Naive thymus-derived CD8-positive, alpha-beta T cell (primary cell): ENCODE data around the gene DPPA4. TPM values are rescaled to one million over a fixed set of nuclear protein-coding genes. Genes with fewer than 3 reads are reported as not detected.
A peak's percentile ranks its signal among the peaks of the same experiment; 100 is the strongest.

Source experiments
- ATAC-seq, 2 donors: fragments of 150-1000 bp; cut with Tn5 transposase in 1 of 2; sonication (Bioruptor Pico), chemical (Tn5 transposase) in 1 of 2; 1 replicate in 1 of 2; 2 replicates in 1 of 2; pipeline ENCODE4 v1.10.0; 2021; ENCODE audit warnings: mild to moderate bottlenecking in 2 of 2, moderate library complexity in 2 of 2
- POLR2A ChIA-PET: fragments of 350-600 bp; sonication (Branson Sonifier 250); formaldehyde crosslinking; loops from one replicate; lab custom pipeline; 2021; ENCODE audit warnings: antibody characterized with exemption; lab: Charles Lee
- DNase-seq, 10 donors: peaks; one replicate each; pipeline versions ENCODE4 v3.0.0 to v3.0.0-alpha.2; 2020 to 2022
- H3K27ac Mint-ChIP-seq, 10 donors: one replicate each; pipeline ENCODE4 v1.8.0; 2020 to 2022; ENCODE audit warnings: mild to moderate bottlenecking in 10 of 10, mixed read lengths in 10 of 10, moderate library complexity in 4 of 10, inconsistent platforms in 1 of 10
- H3K27me3 Mint-ChIP-seq, 5 donors: one replicate each; pipeline ENCODE4 v1.8.0; 2021 to 2022; ENCODE audit warnings: mixed read lengths in 5 of 5
- H3K36me3 Mint-ChIP-seq, 3 donors: one replicate each; pipeline ENCODE4 v1.8.0; 2020 to 2022; ENCODE audit warnings: mixed read lengths in 3 of 3, mild to moderate bottlenecking in 2 of 3, inconsistent platforms in 1 of 3
- H3K4me1 Mint-ChIP-seq, 4 donors: one replicate each; pipeline ENCODE4 v1.8.0; 2021 to 2022; ENCODE audit warnings: mixed read lengths in 4 of 4
- H3K4me3 Mint-ChIP-seq, 10 donors: one replicate each; pipeline ENCODE4 v1.8.0; 2020 to 2022; ENCODE audit warnings: mild to moderate bottlenecking in 10 of 10, mixed read lengths in 10 of 10, moderate library complexity in 6 of 10, inconsistent platforms in 1 of 10
- H3K9me3 Mint-ChIP-seq, 9 donors: one replicate each; pipeline ENCODE4 v1.8.0; 2020 to 2022; ENCODE audit warnings: mixed read lengths in 9 of 9, mild to moderate bottlenecking in 3 of 9, inconsistent platforms in 1 of 9, moderate library complexity in 1 of 9
- polyA plus RNA-seq, 3 donors: library from polyadenylated mRNA; unstranded; fragments of 300-500 nt; fragmentation: Illumina TruSeq; gene quantifications; one replicate each; pipeline ENCODE4 v1.2.3, GENCODE V29; 2021
- total RNA-seq, 8 experiments: library from RNA in 2 of 8; stranded (reverse) in 2 of 8; gene quantifications; one replicate each; pipeline ENCODE4 v1.2.3 and lab custom pipeline; 2021 to 2026

Gene DPPA4
- total and polyA plus RNA-seq, 5 experiments from 2014 or later: 0.52 to 6.2 (median 2.2) TPM

DNA sequence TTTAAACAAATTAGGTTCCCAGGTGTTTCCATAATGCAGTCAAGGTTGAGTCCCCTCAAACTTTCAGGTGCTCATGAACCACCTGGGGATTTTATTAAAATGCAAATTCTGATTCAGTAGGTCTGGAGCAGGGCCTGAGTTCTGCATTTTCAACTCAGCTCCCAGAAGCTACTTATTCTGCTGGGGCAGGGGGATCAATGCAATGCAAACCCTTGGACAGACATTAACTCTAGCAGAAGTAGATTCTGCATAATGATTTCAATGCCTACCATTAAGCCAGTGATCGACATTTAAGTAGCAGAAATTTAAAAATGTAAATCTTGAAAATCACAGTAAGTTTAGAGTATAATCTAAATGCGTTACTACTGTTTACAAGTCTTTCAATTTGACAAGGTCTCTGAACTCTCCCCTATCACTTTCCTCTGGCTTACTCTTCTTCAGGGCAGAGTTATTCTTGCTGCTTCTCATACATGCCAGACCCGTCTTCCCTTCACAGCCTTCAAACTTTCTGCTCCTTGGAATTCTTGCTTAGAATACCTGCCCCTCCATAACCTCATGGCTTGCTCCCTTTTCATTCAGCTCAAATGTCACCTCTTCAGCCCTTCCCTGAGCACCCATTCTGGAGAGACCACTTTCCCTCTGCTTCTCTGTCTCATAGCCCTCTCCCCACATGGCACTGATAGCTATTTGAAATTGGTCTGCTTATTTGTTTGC is 19.3 kb upstream of the DPPA4 start:
- Mint-ChIP-seq H3K4me3 (no peak overlapping the region), H3K27ac (no peak overlapping the region), H3K27me3 (peaks cover 0 to 6% (median 3%) of the 10 kb centered on the region in 5 donors), H3K4me1 (no peaks in the 10 kb centered on the region), H3K36me3 (no peaks in the 10 kb centered on the region), H3K9me3 (no peaks in the 10 kb centered on the region)
- POLR2A ChIA-PET: no interaction called here
- no peak for DNase-seq
- ATAC-seq: no peak

DNA sequence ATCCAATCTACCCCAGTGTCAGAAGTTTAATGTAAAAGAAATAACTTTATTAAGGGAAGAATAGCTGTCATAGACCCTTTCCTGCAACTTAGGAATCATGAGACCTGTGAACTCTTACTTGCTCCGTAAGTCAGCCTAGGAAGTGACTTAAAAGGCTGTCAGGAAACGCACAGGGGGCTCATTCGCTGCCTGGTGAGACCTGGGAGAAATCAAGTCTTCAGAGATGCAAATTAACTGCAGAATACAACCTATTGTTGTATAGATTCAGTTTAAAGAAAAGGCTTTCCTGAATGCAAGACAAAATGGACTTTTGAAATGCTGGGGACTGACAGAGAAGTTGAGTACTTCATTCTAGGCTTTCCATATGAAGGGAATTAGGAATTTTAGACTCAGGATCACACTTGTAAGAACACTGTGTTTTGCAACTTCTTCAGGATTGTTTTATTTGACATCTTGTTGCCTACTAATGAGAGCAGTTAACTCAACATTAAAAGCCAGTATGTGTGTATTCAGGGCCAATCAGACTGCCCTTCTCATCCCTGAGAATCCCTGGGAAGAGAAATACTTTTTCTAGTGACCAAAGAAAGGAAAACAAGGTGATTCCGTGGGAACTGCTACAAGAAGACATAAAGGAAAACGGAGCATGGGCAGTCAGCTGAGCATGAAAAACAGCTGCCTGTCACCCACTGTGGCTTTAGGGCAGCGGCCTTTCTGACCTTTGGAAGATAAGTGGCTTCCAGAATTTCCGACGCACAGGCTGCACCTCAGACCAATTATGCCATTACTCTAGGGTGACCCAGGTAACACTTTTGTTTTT is 18.5 kb upstream of the DPPA4 start:
- no peak overlapping the region for H3K4me3 Mint-ChIP-seq
- no peaks in the 10 kb centered on the region for H3K4me1 Mint-ChIP-seq
- H3K27ac Mint-ChIP-seq: no peak overlapping the region
- H3K9me3 Mint-ChIP-seq: no peaks in the 10 kb centered on the region
- H3K36me3 Mint-ChIP-seq: no peaks in the 10 kb centered on the region
- POLR2A ChIA-PET: no interaction called here
- ATAC-seq (no peak), DNase-seq (no peak)
- H3K27me3 Mint-ChIP-seq: peaks cover 0 to 6% (median 3%) of the 10 kb centered on the region in 5 donors

DNA sequence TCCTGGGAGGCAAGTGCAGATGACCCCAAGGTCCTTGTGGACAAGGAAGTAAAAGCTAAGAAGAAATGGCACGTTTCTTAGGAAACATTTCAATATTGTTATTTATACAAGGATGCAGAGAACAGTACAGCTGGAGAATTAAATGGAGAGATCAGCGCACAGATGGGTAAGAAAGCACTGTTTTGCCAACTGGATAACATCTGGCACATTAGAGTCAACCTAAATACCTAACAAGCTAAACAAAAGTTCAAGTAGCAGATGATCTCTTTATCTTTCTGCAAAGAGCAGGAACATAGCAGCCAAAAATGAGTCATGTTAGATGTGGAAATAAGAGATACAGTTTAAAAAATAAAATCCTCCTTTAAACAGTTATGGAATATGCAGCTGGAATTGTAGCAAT is 15.7 kb upstream of the DPPA4 start:
- Mint-ChIP-seq H3K27me3 (peaks cover 0 to 6% (median 3%) of the 10 kb centered on the region in 5 donors), H3K9me3 (no peaks in the 10 kb centered on the region), H3K27ac (no peak overlapping the region), H3K36me3 (no peaks in the 10 kb centered on the region), H3K4me3 (no peak overlapping the region), H3K4me1 (no peaks in the 10 kb centered on the region)
- DNase-seq: no peak
- no peak for ATAC-seq
- POLR2A ChIA-PET: no interaction called here

DNA sequence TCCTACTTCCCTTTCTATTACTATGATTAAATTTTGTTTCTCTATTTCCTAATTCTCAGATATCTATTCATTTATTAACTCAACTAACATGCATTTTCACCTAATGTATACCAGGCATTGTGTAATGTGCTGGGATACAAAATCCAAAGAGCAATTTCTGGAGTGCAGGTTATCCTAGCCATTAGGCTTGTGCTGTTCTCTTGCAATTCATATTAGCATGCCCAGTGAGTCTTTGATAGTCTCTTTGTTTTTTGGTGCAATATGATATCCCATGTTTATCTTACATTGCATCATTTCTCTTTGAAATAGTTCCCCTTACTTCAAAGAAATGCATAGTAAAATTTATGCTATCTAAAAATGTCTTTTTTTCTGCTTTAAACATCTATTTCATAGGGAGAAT is 13.9 kb upstream of the DPPA4 start:
- peaks cover 0 to 6% (median 3%) of the 10 kb centered on the region in 5 donors for H3K27me3 Mint-ChIP-seq
- POLR2A ChIA-PET: no interaction called here

DNA sequence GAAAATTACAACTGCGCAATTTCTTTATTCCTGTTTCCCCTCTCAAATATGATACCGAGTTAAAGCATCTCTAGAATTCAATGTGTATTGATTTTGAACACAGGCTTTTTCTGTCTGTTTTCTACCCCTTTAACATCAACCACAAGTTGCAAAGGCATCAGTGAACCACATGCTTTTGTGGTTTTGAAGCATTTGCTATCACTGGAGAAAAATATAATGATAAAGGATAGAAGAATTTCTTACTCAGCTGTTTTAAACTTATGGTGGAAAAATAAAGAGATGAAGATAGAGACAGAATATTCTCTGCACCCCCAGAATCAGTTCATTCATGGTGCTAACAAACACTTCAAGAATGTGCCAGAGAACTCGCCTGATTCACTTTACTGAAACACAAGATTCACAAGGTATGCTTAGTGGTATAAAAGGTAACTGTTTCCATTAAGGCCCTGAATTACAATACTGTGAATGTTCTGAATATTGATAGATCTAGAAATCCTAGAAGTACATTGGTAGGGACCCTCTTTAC is 9.5 kb upstream of the DPPA4 start:
- Mint-ChIP-seq H3K4me3 (no peak overlapping the region), H3K27ac (no peak overlapping the region), H3K36me3 (no peaks in the 10 kb centered on the region)

More for the DNA sequence above, 13.9 kb upstream of the DPPA4 start:
- no peak for ATAC-seq
- no peak for DNase-seq
- Mint-ChIP-seq H3K36me3 (no peaks in the 10 kb centered on the region), H3K27ac (no peak overlapping the region), H3K4me3 (no peak overlapping the region), H3K4me1 (no peaks in the 10 kb centered on the region), H3K9me3 (no peaks in the 10 kb centered on the region)

DNA sequence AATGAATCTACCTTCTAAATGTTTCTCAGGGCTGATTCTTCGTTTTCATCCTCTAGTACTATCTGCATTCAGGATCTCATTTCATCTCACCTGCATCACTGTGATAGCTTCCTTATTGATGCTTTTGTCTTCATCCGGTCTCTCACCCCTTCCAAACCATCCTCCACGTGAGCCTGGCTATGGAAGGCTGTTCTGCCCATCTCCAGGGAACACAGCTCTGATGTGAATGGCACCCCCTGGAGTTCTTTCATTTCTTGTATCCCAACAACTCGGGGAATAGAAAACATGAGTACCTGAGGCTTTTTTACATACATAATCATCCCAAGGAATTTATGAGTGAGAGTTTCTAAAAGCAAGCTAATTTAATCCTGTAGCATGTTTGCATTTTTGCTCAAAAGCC is 8.8 kb upstream of the DPPA4 start:
- no peak overlapping the region for H3K4me3 Mint-ChIP-seq
- POLR2A ChIA-PET: no interaction called here
- no peaks in the 10 kb centered on the region for H3K36me3 Mint-ChIP-seq
- no peaks in the 10 kb centered on the region for H3K4me1 Mint-ChIP-seq
- H3K27me3 Mint-ChIP-seq: peaks cover 0 to 3% (median 0%) of the 10 kb centered on the region in 5 donors
- no peak for DNase-seq
- no peak for ATAC-seq
- no peaks in the 10 kb centered on the region for H3K9me3 Mint-ChIP-seq
- H3K27ac Mint-ChIP-seq: no peak overlapping the region

More for the DNA sequence above, 9.5 kb upstream of the DPPA4 start:
- Mint-ChIP-seq H3K4me1 (no peaks in the 10 kb centered on the region), H3K27me3 (peaks cover 0 to 3% (median 0%) of the 10 kb centered on the region in 5 donors), H3K9me3 (no peaks in the 10 kb centered on the region)
- ATAC-seq: no peak
- POLR2A ChIA-PET: no interaction called here
- no peak for DNase-seq

DNA sequence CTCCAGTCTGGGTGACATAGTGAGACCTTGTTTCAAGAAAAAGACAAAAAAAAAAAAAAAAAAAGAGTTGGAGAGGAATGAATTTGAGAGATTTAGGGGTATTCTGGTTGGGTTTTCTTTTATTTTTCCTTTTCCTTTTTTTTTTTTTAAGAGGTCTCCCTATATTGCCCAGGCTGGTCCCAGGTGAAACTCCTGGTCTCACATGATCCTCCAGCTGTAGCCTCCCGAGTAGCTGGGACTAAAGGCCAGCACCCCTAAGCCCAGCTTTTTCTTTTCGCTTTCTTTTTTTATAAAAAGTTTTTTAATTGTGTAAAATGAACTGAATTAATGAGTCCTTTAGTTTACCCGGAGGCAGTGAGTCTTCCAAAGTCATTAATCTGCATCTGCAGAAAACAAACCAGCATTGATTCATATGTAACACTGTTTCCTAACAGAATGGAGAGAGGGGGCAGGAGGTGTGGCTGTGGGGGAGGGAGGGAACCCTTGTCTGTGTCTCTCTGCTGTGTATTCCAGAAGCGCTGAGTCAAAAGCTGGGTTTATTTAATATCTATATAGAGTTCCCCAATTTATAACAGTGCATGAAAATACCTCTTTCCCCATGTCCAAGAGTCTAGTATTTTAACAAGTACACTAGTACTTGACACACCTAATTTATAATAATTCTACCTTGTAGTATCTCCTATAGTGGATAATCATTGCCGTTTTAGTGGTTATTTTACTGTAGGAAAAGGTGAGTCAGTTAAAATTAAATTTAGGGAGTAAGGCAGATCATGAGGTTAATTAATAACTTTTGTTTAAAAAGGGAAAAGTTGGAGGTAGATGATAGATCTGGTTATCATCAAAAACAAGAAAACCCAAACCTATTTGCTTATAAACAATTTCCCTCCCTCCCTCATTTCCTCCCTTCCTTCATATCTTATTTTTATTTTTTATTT is 2.6 kb upstream of the DPPA4 start:
- POLR2A ChIA-PET: no interaction called here
- Mint-ChIP-seq H3K36me3 (peaks cover 0 to 4% (median 0%) of the 10 kb centered on the region in 3 donors), H3K4me1 (peaks cover 5 to 18% (median 12%) of the 10 kb centered on the region in 4 donors), H3K27ac (no peak overlapping the region), H3K9me3 (no peaks in the 10 kb centered on the region), H3K27me3 (peaks cover 10 to 28% (median 19%) of the 10 kb centered on the region in 5 donors), H3K4me3 (no peak overlapping the region)
- DNase-seq: no peak
- ATAC-seq: no peak

DNA sequence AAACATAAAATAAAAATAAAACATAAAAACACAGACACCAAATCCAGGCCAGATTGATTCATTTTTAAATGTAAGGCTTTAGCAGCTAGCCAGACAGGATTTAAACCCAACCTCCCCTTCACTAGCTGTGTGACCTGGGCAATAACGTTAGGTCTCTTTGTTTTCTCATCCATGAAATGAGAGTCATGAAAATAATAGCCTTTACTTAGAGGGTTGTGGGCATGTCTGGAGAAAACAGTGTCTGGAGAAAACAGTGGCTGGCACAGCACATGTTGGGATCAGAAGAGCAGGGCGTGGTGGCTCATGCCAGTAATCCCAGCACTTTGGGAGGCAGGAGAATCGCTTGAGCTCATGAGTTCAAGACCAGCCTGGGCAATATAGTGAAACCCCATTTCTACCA is 1.9 kb upstream of the DPPA4 start:
- peaks cover 14 to 30% (median 19%) of the 10 kb centered on the region in 5 donors for H3K27me3 Mint-ChIP-seq
- H3K4me1 Mint-ChIP-seq: peaks cover 5 to 18% (median 12%) of the 10 kb centered on the region in 4 donors
- H3K27ac Mint-ChIP-seq: no peak overlapping the region
- no peaks in the 10 kb centered on the region for H3K9me3 Mint-ChIP-seq
- peaks cover 0 to 4% (median 0%) of the 10 kb centered on the region in 3 donors for H3K36me3 Mint-ChIP-seq
- H3K4me3 Mint-ChIP-seq: no peak overlapping the region
- DNase-seq (no peak), ATAC-seq (no peak)
- POLR2A ChIA-PET: no interaction called here

DNA sequence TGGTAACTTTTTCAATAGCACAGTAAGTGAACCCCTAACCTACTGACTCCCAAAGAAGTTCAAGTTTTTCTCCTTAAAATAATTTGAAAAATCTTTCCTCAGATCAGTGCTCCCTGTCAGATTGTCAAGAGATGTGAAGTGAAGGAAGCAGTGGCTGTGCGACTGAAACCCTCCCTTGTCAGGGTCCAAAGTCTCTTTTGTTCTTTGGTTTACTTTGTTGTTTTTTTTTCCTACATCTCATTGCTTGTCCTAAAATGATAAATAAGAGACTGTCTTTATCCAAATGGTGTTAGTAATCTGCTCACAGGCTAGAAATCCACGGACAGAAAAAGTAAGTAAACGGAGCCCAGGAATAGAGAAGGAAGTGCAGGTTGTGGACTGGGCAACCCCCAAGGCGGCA is 976 bp upstream of the DPPA4 start:
- H3K4me1 Mint-ChIP-seq: peaks cover 5 to 18% (median 12%) of the 10 kb centered on the region in 4 donors
- POLR2A ChIA-PET: no interaction called here
- H3K36me3 Mint-ChIP-seq: peaks cover 0 to 4% (median 0%) of the 10 kb centered on the region in 3 donors
- H3K9me3 Mint-ChIP-seq: no peaks in the 10 kb centered on the region
- H3K27me3 Mint-ChIP-seq: peaks cover 14 to 30% (median 19%) of the 10 kb centered on the region in 5 donors
- peak overlapping the region in 1 of 10 donors; percentile 91 for H3K4me3 Mint-ChIP-seq
- H3K27ac Mint-ChIP-seq: no peak overlapping the region
- DNase-seq: no peak
- no peak for ATAC-seq

DNA sequence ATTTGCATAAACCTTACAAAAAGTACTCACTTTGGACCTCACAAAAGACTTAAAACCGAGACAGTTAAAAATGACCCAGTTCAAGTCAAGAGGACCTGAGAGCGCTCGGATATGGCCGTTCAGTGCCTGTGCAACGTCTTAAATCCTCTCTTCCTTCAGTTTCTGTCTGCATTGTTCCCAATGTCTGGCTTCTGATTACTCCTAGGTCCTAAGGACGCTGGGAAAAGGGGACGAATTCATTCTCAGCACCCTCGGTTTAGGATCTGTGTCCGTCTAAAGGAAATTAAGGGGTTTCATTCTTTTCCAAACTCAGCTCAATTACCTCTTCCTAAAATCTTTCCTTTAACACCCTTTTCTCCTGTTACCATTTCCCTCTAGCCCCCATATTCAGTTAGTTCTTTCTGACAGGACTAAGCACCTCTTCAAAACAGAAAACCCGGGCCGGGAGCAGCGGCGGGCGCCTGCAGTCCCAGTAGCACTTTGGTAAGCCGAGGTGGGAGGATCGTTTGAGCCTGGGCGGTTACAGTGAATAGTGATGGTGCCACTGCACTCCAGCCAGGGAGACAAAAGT is 970 bp downstream of the DPPA4 start:
- Mint-ChIP-seq H3K9me3 (no peaks in the 10 kb centered on the region), H3K4me3 (peak overlapping the region; percentile 67 to 91 (median 78)), H3K27me3 (peaks cover 14 to 30% (median 19%) of the 10 kb centered on the region in 5 donors), H3K4me1 (peaks cover 5 to 18% (median 12%) of the 10 kb centered on the region in 4 donors), H3K27ac (peak overlapping the region in 4 of 10 donors; percentile 1 to 72 (median 41)), H3K36me3 (peaks cover 0 to 4% (median 0%) of the 10 kb centered on the region in 3 donors)
- peak; percentile 49 to 57 for ATAC-seq
- peak in 2 of 10 donors; percentile 9 to 36 for DNase-seq
- POLR2A ChIA-PET: no interaction called here

DNA sequence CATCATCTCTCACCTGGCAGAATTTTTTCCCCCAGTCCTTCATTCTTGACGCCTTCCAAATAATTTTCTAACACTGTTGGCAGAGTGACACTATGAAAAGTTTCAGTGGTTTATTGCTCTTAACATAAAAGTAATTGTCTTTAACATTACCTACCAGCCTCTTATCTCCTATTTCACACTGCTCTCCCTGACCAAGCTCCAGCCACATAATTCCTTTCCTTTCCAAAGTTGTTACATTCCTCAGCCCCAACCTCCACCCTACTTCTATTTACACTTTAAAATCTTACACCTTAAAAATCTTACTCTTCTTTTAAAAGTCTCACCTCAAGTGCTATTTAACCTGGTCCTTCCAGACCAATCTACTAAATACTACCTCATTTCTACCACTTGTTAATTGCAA is 2.8 kb downstream of the DPPA4 start:
- peaks cover 14 to 30% (median 19%) of the 10 kb centered on the region in 5 donors for H3K27me3 Mint-ChIP-seq
- POLR2A ChIA-PET: no interaction called here
- H3K4me1 Mint-ChIP-seq: peaks cover 5 to 18% (median 12%) of the 10 kb centered on the region in 4 donors
- no peak overlapping the region for H3K4me3 Mint-ChIP-seq
- H3K9me3 Mint-ChIP-seq: no peaks in the 10 kb centered on the region
- DNase-seq: no peak
- peak overlapping the region in 1 of 10 donors; percentile 46 for H3K27ac Mint-ChIP-seq
- ATAC-seq: no peak
- H3K36me3 Mint-ChIP-seq: peaks cover 0 to 4% (median 0%) of the 10 kb centered on the region in 3 donors

DNA sequence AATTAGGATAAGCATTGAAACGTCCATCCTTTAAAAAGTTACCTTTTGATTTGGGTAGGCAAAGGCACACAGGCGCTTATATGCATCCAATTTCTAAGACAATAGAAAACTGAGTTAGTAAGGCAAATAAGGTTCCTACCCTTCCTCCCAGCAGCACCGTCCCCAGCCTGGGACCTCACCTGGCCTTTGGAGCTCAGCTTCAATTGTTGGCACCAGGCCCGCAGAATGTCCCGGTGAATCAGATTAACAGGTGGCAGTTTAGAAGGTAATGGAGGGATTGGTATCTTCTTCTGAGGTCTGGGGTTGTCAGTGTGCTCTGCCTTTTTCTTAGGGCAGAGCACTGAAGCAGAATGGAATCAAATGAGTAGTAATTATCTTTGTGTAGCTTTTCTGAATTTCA is 5.7 kb downstream of the DPPA4 start:
- Mint-ChIP-seq H3K36me3 (peaks cover 0 to 4% (median 0%) of the 10 kb centered on the region in 3 donors), H3K27ac (no peak overlapping the region), H3K9me3 (no peaks in the 10 kb centered on the region), H3K4me3 (no peak overlapping the region), H3K27me3 (peaks cover 6 to 15% (median 6%) of the 10 kb centered on the region in 5 donors), H3K4me1 (peaks cover 3 to 7% (median 5%) of the 10 kb centered on the region in 4 donors)
- ATAC-seq: no peak
- POLR2A ChIA-PET: interaction anchor here (0.7 kb wide), 1 partner anchor 628 kb away, joined by 9 read pairs; no protein-coding TSS in a partner anchor
- DNase-seq: no peak
